ENCODE results near the gene SPOP.

GRCh38 chr17:49604314-49604869 is 73.5 kb downstream of the SPOP start:
- no peak for TF ChIP-seq POLR2AphosphoS5 (IDR thresholded peaks at IDR 0.05; ENCODE audit: low read depth, low read length)
- no peak for TF ChIP-seq REST (IDR thresholded peaks at IDR 0.05; ENCODE audit: insufficient read depth in 1 of 2, low read depth in 2 of 2, low read length in 2 of 2)
